Choroid plexus epithelial cell (primary cell): ENCODE data around the gene TYK2.
"Not testable (repeated sequence)": the region's sequence is repeated elsewhere in the genome, so short reads cannot be mapped to it uniquely, and the experiment has no call there.

Experiments used
- DNase-seq: peaks from one replicate; pipeline ENCODE4 v3.0.0-alpha.2; 2010; ENCODE audit warnings: low read depth
- H3K4me3 ChIP-seq: 2 replicates; pipeline ENCODE4 v1.5.1; 2011; ENCODE audit warnings: low read depth, mild to moderate bottlenecking, control low read depth, low read length, moderate library complexity
- TF ChIP-seq, protein P1 (sequence below): conservative IDR thresholded peaks from 2 replicates; pipeline ENCODE4 v1.5.1; 2011; ENCODE audit warnings: low read depth, mild to moderate bottlenecking, control low read depth, inconsistent platforms, low read length, moderate library complexity

The TYK2 gene

DNA sequence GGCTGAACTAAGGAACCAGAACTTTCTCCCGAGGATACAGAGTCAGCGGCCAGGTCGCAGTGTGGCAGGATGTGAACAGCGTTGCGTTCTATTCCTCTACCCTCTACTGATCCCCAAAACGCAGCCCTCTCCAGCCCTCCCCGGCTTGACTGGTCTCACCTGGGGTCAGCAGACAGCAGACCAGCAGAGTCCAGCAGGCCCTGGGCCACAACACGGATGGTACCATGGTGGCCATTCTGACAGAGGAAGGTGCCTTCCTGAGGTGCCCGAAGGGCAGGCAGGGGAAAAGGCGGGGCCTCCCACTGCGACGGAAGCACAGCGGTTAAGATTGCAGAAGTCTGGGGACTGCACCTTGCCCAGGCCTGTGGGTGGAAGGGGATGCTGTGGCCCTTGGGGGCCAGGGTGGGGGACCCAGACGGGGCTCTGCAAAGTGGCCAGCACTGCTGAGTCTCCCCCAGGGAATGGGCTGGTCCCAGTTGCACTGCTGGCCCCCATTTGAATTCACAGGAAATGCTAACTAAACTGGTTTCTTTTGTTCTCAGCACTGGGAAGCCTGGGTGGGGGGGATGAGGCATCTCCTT is 40.9 kb downstream of the TYK2 start, which contains the start of gene ICAM3:
Gene ICAM3 (minus strand): TSS at position 245 of the 581 bp plus-strand sequence. CDS start 10 bp downstream, at position 235.
- DNase-seq = no peak
- TF ChIP-seq, protein P1, sequence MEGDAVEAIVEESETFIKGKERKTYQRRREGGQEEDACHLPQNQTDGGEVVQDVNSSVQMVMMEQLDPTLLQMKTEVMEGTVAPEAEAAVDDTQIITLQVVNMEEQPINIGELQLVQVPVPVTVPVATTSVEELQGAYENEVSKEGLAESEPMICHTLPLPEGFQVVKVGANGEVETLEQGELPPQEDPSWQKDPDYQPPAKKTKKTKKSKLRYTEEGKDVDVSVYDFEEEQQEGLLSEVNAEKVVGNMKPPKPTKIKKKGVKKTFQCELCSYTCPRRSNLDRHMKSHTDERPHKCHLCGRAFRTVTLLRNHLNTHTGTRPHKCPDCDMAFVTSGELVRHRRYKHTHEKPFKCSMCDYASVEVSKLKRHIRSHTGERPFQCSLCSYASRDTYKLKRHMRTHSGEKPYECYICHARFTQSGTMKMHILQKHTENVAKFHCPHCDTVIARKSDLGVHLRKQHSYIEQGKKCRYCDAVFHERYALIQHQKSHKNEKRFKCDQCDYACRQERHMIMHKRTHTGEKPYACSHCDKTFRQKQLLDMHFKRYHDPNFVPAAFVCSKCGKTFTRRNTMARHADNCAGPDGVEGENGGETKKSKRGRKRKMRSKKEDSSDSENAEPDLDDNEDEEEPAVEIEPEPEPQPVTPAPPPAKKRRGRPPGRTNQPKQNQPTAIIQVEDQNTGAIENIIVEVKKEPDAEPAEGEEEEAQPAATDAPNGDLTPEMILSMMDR = no peak
- H3K4me3 ChIP-seq = no peak within 1 kb of the TSS

DNA sequence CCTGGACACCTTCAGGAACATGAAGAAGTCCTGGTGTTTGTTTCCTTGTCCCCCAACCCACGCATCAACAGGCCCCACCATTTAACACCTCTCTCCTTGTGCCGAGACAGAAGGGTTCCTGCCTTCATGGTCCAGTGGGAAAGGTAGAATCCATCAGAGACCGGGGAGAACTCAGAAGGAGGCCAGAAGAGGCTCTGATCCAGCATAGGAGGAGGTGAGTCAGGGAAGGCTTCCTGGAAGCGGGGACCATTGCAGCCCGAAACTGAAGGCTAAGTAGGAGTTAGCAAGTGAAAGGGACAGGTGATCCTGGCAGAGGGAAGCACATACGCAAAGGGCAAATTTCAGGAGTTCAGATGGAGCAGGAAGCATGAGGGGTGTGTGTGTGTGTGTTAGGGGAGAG is 41.4 kb downstream of the TYK2 start:
- no peak overlapping the region for H3K4me3 ChIP-seq
- no peak for DNase-seq
- TF ChIP-seq, protein P1 = no peak

DNA sequence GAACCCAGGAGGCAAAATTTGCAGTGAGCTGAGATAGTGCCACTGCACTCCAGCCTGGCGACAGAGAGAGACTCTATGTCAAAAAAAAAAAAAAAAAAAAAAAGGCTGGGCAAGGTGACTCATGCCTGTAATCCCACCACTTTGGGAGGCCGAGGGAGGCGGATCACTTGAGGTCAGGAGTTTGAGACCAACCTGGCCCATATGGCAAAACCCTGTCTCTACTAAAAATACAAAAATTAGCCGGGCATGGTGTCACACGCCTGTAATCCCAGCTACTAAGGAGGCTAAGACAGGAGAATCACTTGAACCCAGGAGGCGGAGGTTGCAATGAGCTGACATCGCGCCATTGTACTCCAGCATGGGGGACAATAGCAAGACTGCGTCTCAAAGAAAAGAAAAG is 43.6 kb downstream of the TYK2 start:
- H3K4me3 ChIP-seq, DNase-seq: not testable (repeated sequence)

DNA sequence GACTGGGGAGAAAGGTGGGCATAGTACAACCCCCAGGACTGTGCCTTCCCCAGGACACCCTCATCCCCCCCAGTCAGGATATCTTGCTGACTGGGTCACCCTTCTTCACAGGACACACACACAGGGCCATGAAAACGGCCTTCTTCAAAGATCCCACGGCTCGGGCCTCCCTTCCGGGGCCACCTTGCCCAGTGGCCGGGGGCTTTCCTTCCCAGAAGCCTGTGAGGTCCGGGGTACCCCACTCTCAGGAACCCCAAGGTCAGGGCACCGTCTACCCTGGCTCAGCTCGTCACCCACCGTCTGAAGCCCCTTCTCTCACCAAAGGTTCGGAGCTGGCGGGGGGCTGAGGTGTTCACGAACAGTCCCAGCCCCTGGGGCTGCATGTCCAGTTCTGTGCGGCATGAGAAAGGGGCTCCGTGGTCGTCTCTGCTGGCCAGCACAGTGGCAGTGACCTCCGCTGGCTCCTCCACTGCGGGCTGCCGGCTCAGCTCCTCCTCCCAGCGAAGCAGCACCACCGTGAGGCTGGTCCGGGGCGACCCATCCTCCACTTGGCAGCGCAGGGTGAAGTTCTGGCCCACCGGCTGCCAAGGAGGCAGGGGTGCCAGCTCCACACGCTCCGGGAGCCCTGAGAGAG is 44.9 kb downstream of the TYK2 start:
- DNase-seq = no peak
- H3K4me3 ChIP-seq = peak overlapping the region; percentile 72
- TF ChIP-seq, protein P1 = no peak

DNA sequence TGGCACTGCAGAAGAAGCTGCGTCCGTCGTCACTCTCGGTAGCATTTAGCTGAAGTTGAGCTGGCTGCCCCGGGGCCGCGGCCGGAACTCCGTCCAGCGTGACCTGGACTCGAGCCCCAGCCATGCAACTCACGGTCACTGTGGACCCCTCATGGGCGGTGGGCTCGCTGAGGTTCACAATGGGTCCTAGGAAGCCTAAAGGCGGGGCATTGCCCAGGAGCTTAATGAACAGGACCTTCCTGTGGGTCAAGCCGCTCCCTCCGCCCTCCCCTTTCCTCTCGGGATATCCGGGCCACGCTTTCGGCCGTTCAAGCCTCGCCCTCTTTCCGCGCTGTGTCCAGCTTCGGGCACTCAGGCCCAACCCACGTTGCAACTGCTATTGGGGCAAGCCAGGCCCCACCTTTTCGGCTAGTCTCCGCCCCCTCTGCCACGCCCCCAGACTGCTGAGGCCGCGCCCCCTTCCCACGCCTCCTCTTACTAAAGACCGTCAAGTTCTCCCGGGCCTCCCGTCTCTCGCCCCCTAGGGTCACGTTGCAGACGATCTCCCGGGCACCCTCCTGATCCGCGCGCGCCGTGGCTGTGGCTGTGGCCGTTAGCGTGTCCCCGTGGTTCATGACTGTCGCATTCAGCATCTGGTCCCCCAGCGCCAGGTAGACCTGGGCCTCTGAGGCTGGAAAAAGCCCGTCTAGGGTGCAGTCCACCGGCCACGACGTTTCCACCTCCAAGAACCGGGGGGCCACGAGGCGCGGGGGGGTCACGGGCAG is 45.6 kb downstream of the TYK2 start:
- peak overlapping the region; percentile 72 for H3K4me3 ChIP-seq
- TF ChIP-seq, protein P1 = no peak
- peak; percentile 97 for DNase-seq

DNA sequence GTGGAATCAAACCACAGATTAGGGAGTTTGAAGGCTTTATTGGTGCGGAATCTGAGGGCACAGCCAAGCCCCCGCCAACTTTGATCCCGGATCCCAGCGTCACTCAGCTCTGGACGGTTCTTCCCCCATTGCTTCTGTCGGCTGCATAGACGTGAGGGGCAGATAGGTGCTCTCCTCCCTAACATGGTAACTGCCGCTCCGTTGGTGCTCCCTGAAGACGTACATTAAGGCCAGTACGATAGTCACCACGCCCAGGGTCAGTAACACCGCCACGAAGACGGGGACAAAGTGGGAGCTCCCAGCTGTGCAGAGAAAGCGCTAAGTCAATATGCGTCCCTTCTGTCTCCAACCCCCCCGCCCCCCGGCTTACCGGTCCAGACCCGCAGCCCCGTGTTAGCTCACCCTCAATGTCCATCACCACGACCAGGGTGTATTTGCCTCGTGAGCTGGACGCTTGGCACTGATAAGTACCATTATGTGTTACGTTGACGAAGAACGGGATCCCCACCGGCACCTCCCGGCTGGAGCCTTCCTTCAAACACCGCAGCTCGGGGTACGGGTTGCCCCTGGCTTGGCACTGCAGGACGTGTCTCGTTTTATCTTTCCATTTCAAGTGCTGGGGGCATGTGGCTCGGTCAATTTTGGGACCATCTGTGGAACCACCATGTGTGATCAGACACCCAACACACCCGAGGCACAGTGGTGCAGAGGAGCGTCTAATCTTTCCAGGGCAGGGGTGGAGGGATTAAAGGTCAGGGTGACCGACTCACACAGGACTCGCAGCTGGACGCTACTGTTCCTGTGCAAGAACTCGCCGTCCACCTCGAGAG is 46.4 kb downstream of the TYK2 start:
- peak overlapping the region; percentile 72 for H3K4me3 ChIP-seq
- TF ChIP-seq, protein P1 = no peak
- DNase-seq = peak; percentile 13
